GM12873 (cell line): Measurements from ENCODE around the gene ZNF189.

Experiments
- CTCF ChIP-seq: IDR thresholded peaks from 2 replicates; pipeline ENCODE4 v1.5.1; 2012; ENCODE audit warnings: low read depth, mild to moderate bottlenecking, moderate library complexity, low read length, control low read depth; ENCODE audit not compliant: insufficient read depth; ENCODE audit errors: missing control alignments

Gene ZNF189

GRCh38 chr9:101453776-101454570, 55.3 kb downstream of the ZNF189 start:
- TF ChIP-seq CTCF, result no peak

GRCh38 chr9:101455656-101456240, 57.1 kb downstream of the ZNF189 start:
- TF ChIP-seq CTCF, result no peak

- no peak for TF ChIP-seq CTCF
These were observed 58.4 kb downstream of the ZNF189 start for GRCh38 chr9:101457003-101457402.

GRCh38 chr9:101458963-101459631, 60.4 kb downstream of the ZNF189 start:
- TF ChIP-seq CTCF, result peak; percentile 71
